SK-N-SH (cell line): ENCODE data around the gene ALDH1L2.

Experiments used
- MXI1 ChIP-seq: IDR thresholded peaks from 2 replicates; pipeline ENCODE4 v1.6.1; 2012; ENCODE audit warnings: mild to moderate bottlenecking, low read depth, low read length, improper control_type of control experiment
- RFX5 ChIP-seq: IDR thresholded peaks from 2 replicates; pipeline ENCODE4 v1.6.1; 2012; ENCODE audit warnings: mild to moderate bottlenecking, improper control_type of control experiment, low read length
- TF ChIP-seq, protein P1 (sequence below): fragments of 200-600 bp; sonication (generic); IDR thresholded peaks from 2 replicates; pipeline ENCODE4 v1.6.1; 2017; ENCODE audit warnings: antibody characterized with exemption, mild to moderate bottlenecking, moderate library complexity

DNA sequence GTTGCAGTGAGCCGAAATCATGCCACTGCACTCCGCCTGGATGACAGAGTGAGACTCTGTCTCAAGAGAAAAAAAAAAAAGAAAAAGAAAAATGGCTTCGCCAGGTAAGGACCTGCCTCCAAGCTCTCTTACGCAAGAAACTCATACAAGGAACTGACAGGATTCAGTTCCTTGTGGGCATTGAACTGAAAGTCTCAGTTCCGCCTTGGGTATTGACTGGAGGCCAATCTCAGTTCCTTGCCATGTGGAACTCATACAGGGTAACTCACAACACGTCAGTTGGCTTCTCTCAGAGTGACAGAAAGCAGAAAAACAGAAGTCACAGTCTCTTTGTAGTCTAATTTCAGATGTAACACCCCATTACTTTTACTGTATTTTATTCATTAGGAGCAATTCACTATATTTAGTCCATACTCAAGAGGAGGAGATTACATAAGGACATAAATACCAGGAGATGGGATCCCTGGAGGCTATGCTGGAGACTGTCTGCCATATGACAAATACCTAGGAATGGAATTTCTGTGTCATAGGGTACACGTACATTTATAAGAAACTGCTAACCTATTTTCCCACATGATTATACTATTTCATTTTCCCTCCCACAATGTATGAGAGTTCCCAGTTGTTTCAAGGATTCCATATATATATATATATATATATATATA is 109.5 kb downstream of the ALDH1L2 start:
- TF ChIP-seq, protein P1, sequence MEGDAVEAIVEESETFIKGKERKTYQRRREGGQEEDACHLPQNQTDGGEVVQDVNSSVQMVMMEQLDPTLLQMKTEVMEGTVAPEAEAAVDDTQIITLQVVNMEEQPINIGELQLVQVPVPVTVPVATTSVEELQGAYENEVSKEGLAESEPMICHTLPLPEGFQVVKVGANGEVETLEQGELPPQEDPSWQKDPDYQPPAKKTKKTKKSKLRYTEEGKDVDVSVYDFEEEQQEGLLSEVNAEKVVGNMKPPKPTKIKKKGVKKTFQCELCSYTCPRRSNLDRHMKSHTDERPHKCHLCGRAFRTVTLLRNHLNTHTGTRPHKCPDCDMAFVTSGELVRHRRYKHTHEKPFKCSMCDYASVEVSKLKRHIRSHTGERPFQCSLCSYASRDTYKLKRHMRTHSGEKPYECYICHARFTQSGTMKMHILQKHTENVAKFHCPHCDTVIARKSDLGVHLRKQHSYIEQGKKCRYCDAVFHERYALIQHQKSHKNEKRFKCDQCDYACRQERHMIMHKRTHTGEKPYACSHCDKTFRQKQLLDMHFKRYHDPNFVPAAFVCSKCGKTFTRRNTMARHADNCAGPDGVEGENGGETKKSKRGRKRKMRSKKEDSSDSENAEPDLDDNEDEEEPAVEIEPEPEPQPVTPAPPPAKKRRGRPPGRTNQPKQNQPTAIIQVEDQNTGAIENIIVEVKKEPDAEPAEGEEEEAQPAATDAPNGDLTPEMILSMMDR: no peak
- TF ChIP-seq MXI1 (no peak), RFX5 (no peak)
